HepG2 (cell line): ENCODE measurements around the gene ZBTB34. TPM values are rescaled to one million over a fixed set of nuclear protein-coding genes. Genes with fewer than 3 reads are reported as not detected.

ENCODE experiments used
- ATAC-seq: fragments of 200-7000 bp; cut with Tn5 transposase; 3 replicates; pipeline ENCODE4 v1.9.1; 2020; ENCODE audit warnings: mild to moderate bottlenecking, moderate library complexity
- BruUV-seq: library from RNA; stranded (reverse); fragments of 400-500 nt; replicated peaks from 2 replicates; lab custom pipeline; 2021; lab: Mats Ljungman, UMichigan
- CTCF ChIA-PET: fragments of 300-600 bp; formaldehyde crosslinking; extraction: SDS; loops from one replicate; lab custom pipeline; 2021; ENCODE audit warnings: low total read pairs, inconsistent platforms, low intra/inter-chr PET ratio; lab: Yijun Ruan, JAX
- POLR2A ChIA-PET: fragments of 350-600 bp; sonication (Branson Sonifier 250); formaldehyde crosslinking; loops from one replicate; lab custom pipeline; 2020; ENCODE audit warnings: antibody characterized with exemption, inconsistent platforms; lab: Yijun Ruan, JAX
- DNase-seq: peaks from one replicate; pipeline ENCODE4 v3.0.0-alpha.2; 2015; ENCODE audit warnings: low spot score
- FAIRE-seq: peaks from 3 replicates; lab custom pipeline; 2011; peaks lifted over from hg19 to GRCh38; lab: Jason Lieb, UNC
- H2AFZ ChIP-seq: one replicate; pipeline ENCODE4 v1.6.1; 2011; ENCODE audit warnings: low read length, inconsistent platforms
- H3K27ac ChIP-seq: fragments of 300-600 bp; 3 replicates; pipeline ENCODE4 v1.8.0; 2011; ENCODE audit warnings: mixed run types, mild to moderate bottlenecking, mixed read lengths, low read length, inconsistent platforms; ENCODE audit not compliant: insufficient read depth; ENCODE audit errors: extremely low read length
- H3K27me3 ChIP-seq, 2 experiments: fragments of 200-600 bp in 1 of 2; 2 replicates in 1 of 2; 3 replicates in 1 of 2; pipeline versions ENCODE4 v1.6.0 to v1.8.0; 2011; ENCODE audit warnings: low read length in 2 of 2, mild to moderate bottlenecking in 2 of 2, moderate library complexity in 2 of 2, inconsistent platforms in 1 of 2; ENCODE audit not compliant: insufficient read depth in 2 of 2, control insufficient read depth in 1 of 2
- H3K36me3 ChIP-seq, 2 experiments: fragments of 200-600 bp in 1 of 2; replicated peaks in 1 of 2; 2 replicates in 1 of 2; 3 replicates in 1 of 2; pipeline versions ENCODE4 v1.5.1 to v1.8.0; 2011; ENCODE audit warnings: low read length in 2 of 2, inconsistent platforms in 1 of 2; ENCODE audit not compliant: insufficient read depth in 2 of 2, control insufficient read depth in 1 of 2
- H3K4me1 ChIP-seq: 2 replicates; pipeline ENCODE4 v1.5.1; 2012; ENCODE audit warnings: low read length, inconsistent platforms; ENCODE audit not compliant: insufficient read depth
- H3K4me2 ChIP-seq: 2 replicates; pipeline ENCODE4 v1.6.0; 2011; ENCODE audit warnings: low read depth, low read length, inconsistent platforms
- H3K4me3 ChIP-seq, 3 experiments: fragments of 200-600 bp in 1 of 3; sonication (generic), shearing (Covaris generic) in 1 of 3; replicated peaks in 1 of 3; 2 replicates each; pipeline ENCODE4 v1.5.1; 2011 to 2016; ENCODE audit warnings: low read length in 3 of 3, inconsistent platforms in 2 of 3, low read depth in 2 of 3, mild to moderate bottlenecking in 2 of 3, control low read depth in 1 of 3, mixed read lengths in 1 of 3; ENCODE audit not compliant: insufficient read depth in 1 of 3
- H3K79me2 ChIP-seq: one replicate; pipeline ENCODE4 v1.6.1; 2011; ENCODE audit warnings: low read length, inconsistent platforms; ENCODE audit not compliant: insufficient read depth
- H3K9ac ChIP-seq: 2 replicates; pipeline ENCODE4 v1.6.0; 2011; ENCODE audit warnings: mild to moderate bottlenecking, low read depth, low read length, inconsistent platforms; ENCODE audit not compliant: insufficient read depth
- H3K9me3 ChIP-seq: 2 replicates; pipeline ENCODE4 v1.5.1; 2012; ENCODE audit warnings: mild to moderate bottlenecking, low read length
- H4K20me1 ChIP-seq: 2 replicates; pipeline ENCODE4 v1.6.0; 2011; ENCODE audit warnings: inconsistent platforms, mild to moderate bottlenecking, low read length, moderate library complexity; ENCODE audit not compliant: insufficient read depth
- ASH2L ChIP-seq: fragments of 300-600, 200-600 bp; sonication (generic); IDR thresholded peaks from 2 replicates; pipeline ENCODE4 v1.7.0; 2017; ENCODE audit warnings: low read depth, mild to moderate bottlenecking, moderate library complexity, mixed read lengths, low read length; ENCODE audit not compliant: insufficient read length
- KLF16 ChIP-seq, 2 experiments: sonication (generic) in 1 of 2; formaldehyde crosslinking in 1 of 2; IDR thresholded peaks; 2 replicates each; pipeline versions ENCODE4 v1.6.1 to v1.8.0; 2016 to 2023; ENCODE audit warnings: missing genetic modification reagents in 2 of 2, missing compliant biosample characterization in 1 of 2
- MYPOP ChIP-seq: sonication (generic); formaldehyde crosslinking; IDR thresholded peaks from 2 replicates; pipeline ENCODE4 v1.8.1; 2023; ENCODE audit warnings: mild to moderate bottlenecking, moderate library complexity, missing genetic modification reagents
- NFRKB ChIP-seq: fragments of 450-650 bp; IDR thresholded peaks from 2 replicates; pipeline ENCODE4 v1.6.1; 2017
- PLRG1 ChIP-seq: fragments of 450-650 bp; conservative IDR thresholded peaks from 2 replicates; pipeline ENCODE4 v1.6.1; 2016
- SETDB1 ChIP-seq: sonication (generic); formaldehyde crosslinking; IDR thresholded peaks from 2 replicates; pipeline ENCODE4 v1.5.1; 2020; ENCODE audit warnings: missing genetic modification reagents, mild to moderate bottlenecking, borderline replicate concordance
- SMAD1 ChIP-seq: sonication (generic); formaldehyde crosslinking; IDR thresholded peaks from 2 replicates; pipeline ENCODE4 v1.4.0; 2020; ENCODE audit warnings: missing genetic modification reagents, low read depth, mild to moderate bottlenecking, borderline replicate concordance
- TCF7 ChIP-seq: sonication (generic); IDR thresholded peaks from 2 replicates; pipeline ENCODE4 v1.6.1; 2016; ENCODE audit warnings: antibody characterized with exemption, low read depth
- TFDP2 ChIP-seq: sonication (generic); formaldehyde crosslinking; IDR thresholded peaks from 2 replicates; pipeline ENCODE4 v1.4.0; 2020; ENCODE audit warnings: missing genetic modification reagents
- ZHX2 ChIP-seq, 2 experiments: sonication (generic) in 1 of 2; formaldehyde crosslinking in 1 of 2; IDR thresholded peaks; 2 replicates each; pipeline versions ENCODE4 v1.6.1 to v1.9.0; 2014 to 2022; ENCODE audit warnings: antibody characterized with exemption in 1 of 2, borderline replicate concordance in 1 of 2, inconsistent platforms in 1 of 2, low read depth in 1 of 2, missing genetic modification reagents in 1 of 2
- ZNF232 ChIP-seq: sonication (generic); formaldehyde crosslinking; IDR thresholded peaks from 2 replicates; pipeline ENCODE4 v1.4.0; 2020; ENCODE audit warnings: missing genetic modification reagents, borderline replicate concordance
- ZNF282 ChIP-seq: fragments of 450-650 bp; IDR thresholded peaks from 2 replicates; pipeline ENCODE4 v1.6.1; 2018; ENCODE audit not compliant: partially characterized antibody
- ZNF569 ChIP-seq: sonication (generic); formaldehyde crosslinking; IDR thresholded peaks from 2 replicates; pipeline ENCODE4 v1.5.0; 2020; ENCODE audit warnings: mild to moderate bottlenecking, missing genetic modification reagents, moderate library complexity, borderline replicate concordance
- ZNF737 ChIP-seq: sonication (generic); formaldehyde crosslinking; IDR thresholded peaks from 2 replicates; pipeline ENCODE4 v1.5.0; 2020; ENCODE audit warnings: missing genetic modification reagents, mild to moderate bottlenecking, borderline replicate concordance
- ZNF781 ChIP-seq: sonication (generic); formaldehyde crosslinking; IDR thresholded peaks from 2 replicates; pipeline ENCODE4 v1.5.1; 2020; ENCODE audit warnings: borderline replicate concordance, mild to moderate bottlenecking, missing genetic modification reagents; ENCODE audit errors: not compliant biosample characterization
- WGBS: methylation state at CpG from one replicate; pipeline ENCODE4 v1.1.6; 2017; ENCODE audit warnings: low lambda C conversion rate; 5-methylcytosine and 5-hydroxymethylcytosine counted together
- in situ Hi-C: cut with HindIII; loops from 2 replicates; pipeline ENCODE4 v1.10.0; 2017; ENCODE audit warnings: low pct_unique_long_range_greater_than_20kb; ENCODE audit not compliant: extremely low pct_ligation_motif_present
- intact Hi-C: fragments of 100-400 bp; cut with micrococcal nuclease; formaldehyde crosslinking; loops from one replicate; pipeline ENCODE4 v1.10.0; 2022; ENCODE audit not compliant: unreplicated experiment
- polyA plus RNA-seq, 8 experiments: library from polyadenylated mRNA; depleted of rRNA in 3 of 8; stranded (reverse) in 7 of 8; unstranded in 1 of 8; fragments of >200 nt; fragmentation: Illumina TruSeq in 4 of 8; extraction: Trizol in 4 of 8; gene quantifications; 2 replicates each; pipeline versions ENCODE4 v1.2.1 to v1.2.3, GENCODE V29; 2011 to 2016; ENCODE audit warnings: low read depth in 4 of 8, missing spikeins in 1 of 8, mixed read lengths in 1 of 8; ENCODE audit not compliant: insufficient read depth in 1 of 8
- total RNA-seq, 5 experiments: library from RNA; depleted of rRNA; stranded (reverse); fragments of >200 nt; fragmentation: Illumina TruSeq; extraction: Trizol; gene quantifications; 2 replicates each; pipeline ENCODE4 v1.2.3, GENCODE V29; 2016; ENCODE audit warnings: low read depth in 1 of 5

Gene ZBTB34
- total and polyA plus RNA-seq, 2 of the 13 experiments (the other 11 are each of a cell fraction or from before 2014, with no cell fraction given) = 5.9 to 8.7 TPM

- intact Hi-C loops = no loop called here
- ATAC-seq = no peak
Measured at GRCh38 chr9:126894052-126894603, 33.7 kb downstream of the ZBTB34 start.

More at GRCh38 chr9:126894052-126894603, 33.7 kb downstream of the ZBTB34 start:
- BruUV-seq = no TSS peak
- Histone ChIP-seq H3K4me2 (no peak overlapping the region), H3K4me3 (no peak overlapping the region), H2AFZ (no peak overlapping the region), H3K9me3 (no peaks in the 10 kb centered on the region), H4K20me1 (no peaks in the 10 kb centered on the region), H3K27me3 (no peaks in the 10 kb centered on the region), H3K79me2 (no peaks in the 10 kb centered on the region), H3K36me3 (no peaks in the 10 kb centered on the region), H3K4me1 (peaks cover 4% of the 10 kb centered on the region; the same call in 1 of the 2 replicates), H3K9ac (no peak overlapping the region), H3K27ac (no peak overlapping the region)
- CTCF ChIA-PET = interaction anchor here (1.4 kb wide), 1 partner anchor 305 kb away, joined by 7 read pairs; no protein-coding TSS in a partner anchor
- no peak for TF ChIP-seq TFDP2 (CRISPR knock-in tag)
- TF ChIP-seq MYPOP (CRISPR knock-in tag) = no peak
- no peak for TF ChIP-seq ZNF737 (CRISPR knock-in tag)
- TF ChIP-seq KLF16 (CRISPR knock-in tag; IDR thresholded peaks at IDR 0.05) = no peak
- no peak for TF ChIP-seq ASH2L
- no peak for TF ChIP-seq PLRG1
- no peak for TF ChIP-seq ZNF282
- no peak for TF ChIP-seq SMAD1 (CRISPR knock-in tag)
- no peak for TF ChIP-seq SETDB1 (CRISPR knock-in tag)
- TF ChIP-seq ZNF232 (CRISPR knock-in tag) = no peak
- TF ChIP-seq NFRKB = no peak
- TF ChIP-seq ZHX2 (IDR thresholded peaks at IDR 0.05; ENCODE audit: low read depth) = no peak
- no peak for TF ChIP-seq ZHX2 (CRISPR knock-in tag; IDR thresholded peaks at IDR 0.05; ENCODE audit: borderline replicate concordance)
- no peak for TF ChIP-seq ZNF569 (CRISPR knock-in tag)
- no peak for TF ChIP-seq ZNF781 (CRISPR knock-in tag)
- no peak for TF ChIP-seq TCF7
- no peak for FAIRE-seq
- POLR2A ChIA-PET = no interaction called here
- 55% methylated on average over 4 of the region's 4 CpGs for WGBS
- in situ Hi-C loops = no loop called here
- no peak for DNase-seq
